Spleen (tissue), 7 donors: ENCODE results near the gene ZFYVE26.

Experiments
- CTCF ChIP-seq, 11 experiments: fragments of 200-600 bp in 7 of 11; fragments of 450-650 bp in 4 of 11; sonication (generic) in 4 of 11; IDR thresholded peaks in 8 of 11; conservative IDR thresholded peaks in 3 of 11; 1 replicate in 7 of 11; 2 replicates in 4 of 11; pipeline versions ENCODE4 v1.4.0 to v1.8.0; 2016 to 2021; ENCODE audit warnings: antibody characterized with exemption in 11 of 11, inconsistent platforms in 4 of 11, mild to moderate bottlenecking in 1 of 11
- POLR2A ChIP-seq, 3 donors: fragments of 450-650 bp; IDR thresholded peaks; one replicate each; pipeline ENCODE4 v1.5.1; 2017; ENCODE audit warnings: antibody characterized with exemption in 3 of 3, mild to moderate bottlenecking in 1 of 3
- POLR2AphosphoS5 ChIP-seq, 3 donors: sonication (generic); formaldehyde crosslinking; IDR thresholded peaks; one replicate each; pipeline ENCODE4 v1.5.1; 2017; ENCODE audit warnings: antibody characterized with exemption in 3 of 3
- donor health status: DM: no; HTN: no; CAD: no; lungs with moderate emphysema.
- donor health status: DM: no; HTN: no; CAD: no.
- donor health status: DM: no; HTN: no; CAD: no.

- TF ChIP-seq CTCF (IDR thresholded peaks at IDR 0.05 in 8 of 11, conservative IDR thresholded peaks at IDR 0.05 in 3 of 11) (no peak), POLR2AphosphoS5 (IDR thresholded peaks at IDR 0.05) (no peak), POLR2A (IDR thresholded peaks at IDR 0.05) (no peak)
Observed at GRCh38 chr14:67782090-67782489, 34.3 kb downstream of the ZFYVE26 start.
